Activated CD8-positive, alpha-beta T cell treated with anti-CD3 and anti-CD28 coated beads for 36 hours (primary cell): Measurements from ENCODE around the gene CFAP57. TPM values are rescaled to one million over a fixed set of nuclear protein-coding genes. Genes with fewer than 3 reads are reported as not detected.

Experiments
- ATAC-seq: fragments of 200-7000 bp; cut with Tn5 transposase; one replicate; pipeline ENCODE4 v1.10.0; 2021; ENCODE audit warnings: mild to moderate bottlenecking, moderate library complexity
- CTCF ChIA-PET: fragments of 350-600 bp; sonication (Branson Sonifier 250); formaldehyde crosslinking; loops from one replicate; lab custom pipeline; 2021; ENCODE audit warnings: antibody characterized with exemption; lab: Charles Lee
- POLR2A ChIA-PET: fragments of 350-600 bp; sonication (Branson Sonifier 250); formaldehyde crosslinking; loops from one replicate; lab custom pipeline; 2021; ENCODE audit warnings: antibody characterized with exemption; lab: Charles Lee
- DNase-seq: peaks from one replicate; pipeline ENCODE4 v3.0.0-alpha.2; 2020
- H3K27ac Mint-ChIP-seq: one replicate; pipeline ENCODE4 v1.8.0; 2021; ENCODE audit warnings: mild to moderate bottlenecking, mixed read lengths
- H3K27me3 Mint-ChIP-seq: one replicate; pipeline ENCODE4 v1.8.0; 2021; ENCODE audit warnings: mixed read lengths
- H3K36me3 Mint-ChIP-seq: one replicate; pipeline ENCODE4 v1.8.0; 2021; ENCODE audit warnings: low read depth, mixed read lengths
- H3K4me1 Mint-ChIP-seq: one replicate; pipeline ENCODE4 v1.8.0; 2021; ENCODE audit warnings: low read depth, mixed read lengths
- H3K4me3 Mint-ChIP-seq: one replicate; pipeline ENCODE4 v1.8.0; 2021; ENCODE audit warnings: mild to moderate bottlenecking, moderate library complexity, mixed read lengths
- H3K9me3 Mint-ChIP-seq: one replicate; pipeline ENCODE4 v1.8.0; 2021; ENCODE audit warnings: mixed read lengths
- intact Hi-C: fragments of 100-400 bp; cut with micrococcal nuclease; formaldehyde crosslinking; loops from one replicate; pipeline ENCODE4 v1.10.0; 2022
- total RNA-seq, 2 experiments: library from RNA; stranded (reverse); gene quantifications; one replicate each; pipeline ENCODE4 v1.2.3, GENCODE V29; 2021
- TF ChIP-seq, protein P1 (sequence below): fragments of 200-600 bp; IDR thresholded peaks from one replicate; pipeline ENCODE4 v1.8.0; 2022; ENCODE audit warnings: antibody characterized with exemption, mild to moderate bottlenecking

The CFAP57 gene
- total RNA-seq, 2 experiments from 2014 or later: 0.18 to 0.23 TPM

DNA sequence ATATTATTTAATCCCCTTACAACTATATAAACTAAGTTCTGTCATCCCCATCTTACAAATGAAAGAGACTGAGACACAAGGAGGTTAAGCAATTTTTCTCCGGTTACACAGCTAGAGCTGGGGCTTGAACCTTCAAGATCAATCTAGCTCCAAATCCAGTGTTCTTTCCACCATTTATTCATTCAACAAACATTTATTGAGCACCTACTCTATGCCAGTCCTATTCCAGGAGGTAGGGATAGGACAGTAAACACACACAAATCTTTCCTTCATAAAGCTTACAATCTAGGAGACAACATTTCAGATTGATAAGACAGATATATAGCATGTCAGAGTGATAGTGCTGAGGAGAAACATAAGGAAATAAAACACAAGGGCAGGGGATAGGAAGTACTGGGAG lies 94.8 kb downstream of the CFAP57 start:
- Mint-ChIP-seq H3K27ac (no peak overlapping the region), H3K36me3 (no peaks in the 10 kb centered on the region), H3K4me3 (no peak overlapping the region), H3K27me3 (peaks cover 13% of the 10 kb centered on the region), H3K9me3 (peaks cover 8% of the 10 kb centered on the region), H3K4me1 (peaks cover 10% of the 10 kb centered on the region)
- TF ChIP-seq, protein P1, sequence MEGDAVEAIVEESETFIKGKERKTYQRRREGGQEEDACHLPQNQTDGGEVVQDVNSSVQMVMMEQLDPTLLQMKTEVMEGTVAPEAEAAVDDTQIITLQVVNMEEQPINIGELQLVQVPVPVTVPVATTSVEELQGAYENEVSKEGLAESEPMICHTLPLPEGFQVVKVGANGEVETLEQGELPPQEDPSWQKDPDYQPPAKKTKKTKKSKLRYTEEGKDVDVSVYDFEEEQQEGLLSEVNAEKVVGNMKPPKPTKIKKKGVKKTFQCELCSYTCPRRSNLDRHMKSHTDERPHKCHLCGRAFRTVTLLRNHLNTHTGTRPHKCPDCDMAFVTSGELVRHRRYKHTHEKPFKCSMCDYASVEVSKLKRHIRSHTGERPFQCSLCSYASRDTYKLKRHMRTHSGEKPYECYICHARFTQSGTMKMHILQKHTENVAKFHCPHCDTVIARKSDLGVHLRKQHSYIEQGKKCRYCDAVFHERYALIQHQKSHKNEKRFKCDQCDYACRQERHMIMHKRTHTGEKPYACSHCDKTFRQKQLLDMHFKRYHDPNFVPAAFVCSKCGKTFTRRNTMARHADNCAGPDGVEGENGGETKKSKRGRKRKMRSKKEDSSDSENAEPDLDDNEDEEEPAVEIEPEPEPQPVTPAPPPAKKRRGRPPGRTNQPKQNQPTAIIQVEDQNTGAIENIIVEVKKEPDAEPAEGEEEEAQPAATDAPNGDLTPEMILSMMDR: no peak
- POLR2A ChIA-PET: no interaction called here
- CTCF ChIA-PET: interaction anchor here (1.0 kb wide), 1 partner anchor 40 kb away, joined by 4 read pairs; no protein-coding TSS in a partner anchor
- DNase-seq (no peak), ATAC-seq (no peak)
- intact Hi-C loops: no loop called here

DNA sequence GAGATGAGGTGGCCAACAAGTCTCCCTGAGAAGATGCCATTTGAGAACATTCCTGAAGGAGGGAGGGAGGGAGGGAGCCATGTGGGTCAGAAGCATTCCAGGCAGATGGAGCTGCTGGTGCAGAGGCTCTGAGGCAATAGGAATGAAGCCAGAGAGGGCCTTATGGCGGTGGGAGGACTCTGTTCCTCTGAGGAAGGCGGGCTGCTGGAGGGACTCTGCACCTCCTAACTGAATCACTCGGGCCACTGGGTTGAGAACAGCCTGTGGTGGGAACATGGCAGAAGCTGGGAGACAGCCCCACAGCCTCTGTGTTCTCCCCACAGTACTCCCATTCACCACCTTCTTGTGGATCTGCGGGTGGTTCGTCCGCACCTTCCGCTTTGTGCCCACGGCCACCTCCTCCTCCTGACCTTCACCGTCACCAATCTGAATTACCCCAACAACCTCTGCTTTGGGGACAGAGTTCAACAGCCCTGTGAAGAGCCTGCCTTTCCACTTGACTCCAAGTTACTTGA lies 95.2 kb downstream of the CFAP57 start:
- Mint-ChIP-seq H3K4me1 (peaks cover 10% of the 10 kb centered on the region), H3K27me3 (peaks cover 13% of the 10 kb centered on the region), H3K9me3 (peaks cover 8% of the 10 kb centered on the region), H3K36me3 (no peaks in the 10 kb centered on the region), H3K4me3 (no peak overlapping the region), H3K27ac (no peak overlapping the region)
- ChIA-PET POLR2A (no interaction called here), CTCF (no interaction called here)
- ATAC-seq (no peak), DNase-seq (no peak)
- intact Hi-C loops: no loop called here
- TF ChIP-seq, protein P1: no peak

DNA sequence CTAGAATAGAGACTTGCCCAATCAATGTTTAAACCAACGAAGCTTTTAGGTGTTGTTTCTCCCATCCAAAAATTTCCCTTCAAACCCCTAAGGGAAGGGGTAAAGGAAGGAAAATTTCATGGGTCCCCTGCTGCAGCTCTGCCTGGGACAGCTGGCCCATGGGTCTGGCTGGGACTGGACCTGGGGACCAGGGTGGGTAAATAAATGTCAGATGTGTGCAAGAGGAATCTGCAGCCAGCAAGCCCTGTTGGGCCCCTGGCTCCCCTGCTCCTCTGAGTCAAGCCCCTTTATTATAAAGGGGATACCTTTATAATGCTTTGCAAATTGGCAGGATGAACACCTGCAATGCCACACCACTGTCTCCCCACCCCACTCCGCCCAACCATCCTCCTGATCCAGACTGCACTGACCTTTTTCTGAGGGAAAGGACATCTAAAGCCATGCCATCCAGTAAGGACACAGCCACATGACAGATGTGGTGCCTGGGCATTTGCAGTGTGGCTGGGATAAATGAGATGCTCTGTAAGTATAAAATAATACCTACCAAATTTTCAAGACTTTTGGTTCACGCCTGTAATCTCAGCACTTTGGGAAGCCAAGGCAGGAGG lies 95.8 kb downstream of the CFAP57 start:
- no peak overlapping the region for H3K4me3 Mint-ChIP-seq
- H3K4me1 Mint-ChIP-seq: peaks cover 10% of the 10 kb centered on the region
- H3K27ac Mint-ChIP-seq: no peak overlapping the region
- peaks cover 13% of the 10 kb centered on the region for H3K27me3 Mint-ChIP-seq
- TF ChIP-seq, protein P1: no peak
- intact Hi-C loops: no loop called here
- peaks cover 4% of the 10 kb centered on the region for H3K9me3 Mint-ChIP-seq
- no peaks in the 10 kb centered on the region for H3K36me3 Mint-ChIP-seq
- CTCF ChIA-PET: no interaction called here
- POLR2A ChIA-PET: no interaction called here
- ATAC-seq (no peak), DNase-seq (no peak)

DNA sequence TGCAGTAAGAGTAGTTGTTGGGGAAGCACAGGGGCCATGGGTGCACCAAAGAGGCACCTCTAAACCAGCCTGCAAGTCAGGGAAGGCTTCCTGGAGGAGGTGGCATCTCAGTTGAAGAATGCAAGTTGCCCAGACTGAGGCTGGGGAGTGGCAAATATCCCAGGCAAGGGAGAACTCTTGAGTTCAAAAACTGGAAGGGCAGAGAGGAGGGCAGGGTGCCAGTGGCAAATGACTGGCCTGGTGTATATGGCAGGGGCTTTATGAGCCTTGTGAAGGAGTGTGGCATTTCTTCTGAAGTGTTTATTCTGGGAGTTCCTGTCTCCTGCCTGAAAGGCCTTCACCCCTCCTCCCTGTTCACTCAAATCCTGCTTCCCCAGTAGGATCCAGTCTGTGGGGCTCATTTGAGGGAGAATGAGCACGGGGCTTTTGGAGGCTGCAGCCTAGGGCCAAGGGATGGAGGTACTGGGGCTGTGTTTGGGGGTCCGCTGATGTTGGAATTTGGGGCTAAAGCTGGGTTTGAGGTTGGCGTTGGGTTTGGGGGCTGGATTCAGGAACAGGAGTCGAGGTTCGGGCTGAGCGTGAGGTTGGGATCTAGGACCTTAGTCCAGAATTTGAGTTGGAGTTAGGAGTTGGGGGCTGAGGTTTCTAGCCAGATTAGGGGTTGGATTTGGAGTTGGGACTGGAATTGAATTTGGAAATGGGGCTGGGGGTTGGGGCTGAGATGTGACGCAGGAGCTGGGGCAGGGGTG lies 97.7 kb downstream of the CFAP57 start, which contains the start of gene TMEM125:
TMEM125 (plus strand) TSS at position 357 of the 749 bp plus-strand sequence. CDS start 2,740 bp downstream, outside the sequence.
- Mint-ChIP-seq H3K27ac (no peak within 1 kb of the TSS), H3K4me3 (peak within 1 kb of the TSS; percentile 47), H3K36me3 (peaks cover 3% of the 10 kb centered on the region), H3K4me1 (peaks cover 17% of the 10 kb centered on the region), H3K27me3 (peaks cover 12% of the 10 kb centered on the region), H3K9me3 (peaks cover 2% of the 10 kb centered on the region)
- POLR2A ChIA-PET: interaction anchor here (0.5 kb wide), 1 partner anchor 896 kb away, joined by 3 read pairs; no protein-coding TSS in a partner anchor
- DNase-seq (no peak), ATAC-seq (no peak)
- CTCF ChIA-PET: no interaction called here
- TF ChIP-seq, protein P1: no peak
- intact Hi-C loops: no loop called here
